ENCODE measurements around the gene ATOH8. TPM values are rescaled to one million over a fixed set of nuclear protein-coding genes. Genes with fewer than 3 reads are reported as not detected.
A peak's percentile ranks its signal among the peaks of the same experiment; 100 is the strongest.

The ATOH8 gene
- total RNA-seq, 1 donor from 2014 or later, result 1.9 TPM

- Mint-ChIP-seq H3K27me3 (ENCODE audit: low read depth, unreplicated experiment) (peaks cover 59% of the 10 kb centered on the region), H3K4me1 (ENCODE audit: low read depth, unreplicated experiment) (peaks cover 33% of the 10 kb centered on the region), H3K27ac (ENCODE audit: unreplicated experiment) (no peak overlapping the region), H3K4me3 (ENCODE audit: unreplicated experiment) (no peak overlapping the region), H3K9me3 (ENCODE audit: unreplicated experiment) (no peaks in the 10 kb centered on the region), H3K36me3 (ENCODE audit: low read depth, unreplicated experiment) (peaks cover 2% of the 10 kb centered on the region)
- no peak overlapping the region for H2AFZ ChIP-seq (ENCODE audit: low read depth, low read length)
- DNase-seq (ENCODE audit: low read depth) (no peak), FAIRE-seq (no peak)
- no peaks in the 10 kb centered on the region for H4K20me1 ChIP-seq (ENCODE audit: insufficient read depth, low read length)
- peak overlapping the region; percentile 24 for H3K4me2 ChIP-seq (ENCODE audit: low read length)
- no peaks in the 10 kb centered on the region for H3K79me2 ChIP-seq (ENCODE audit: insufficient read depth, low read length)
- H3K36me3 ChIP-seq (ENCODE audit: insufficient read depth, low read length), result no peaks in the 10 kb centered on the region
- H3K9me3 ChIP-seq (ENCODE audit: insufficient read depth, low read depth, low read length), result no peaks in the 10 kb centered on the region
- H3K4me1 ChIP-seq (ENCODE audit: insufficient read depth, low read length), result peaks cover 73% of the 10 kb centered on the region
- no peaks in the 10 kb centered on the region for H3K27me3 ChIP-seq (ENCODE audit: insufficient read depth, low read length)
- no peak overlapping the region for H3K9ac ChIP-seq (ENCODE audit: low read length)
- peak; percentile 18 for TF ChIP-seq CTCF (IDR thresholded peaks at IDR 0.05; ENCODE audit: insufficient read depth, low read depth, low read length)
- TF ChIP-seq EZH2 (IDR thresholded peaks at IDR 0.05; ENCODE audit: insufficient read depth, low read length), result no peak
- H3K4me3 ChIP-seq (ENCODE audit: insufficient read depth, low read depth, low read length), result no peak overlapping the region
- no peak overlapping the region for H3K27ac ChIP-seq (ENCODE audit: low read depth, low read length)
Measured at GRCh38 chr2:85769236-85769982, 15.6 kb downstream of the ATOH8 start.

- Histone ChIP-seq H3K9me3 (ENCODE audit: insufficient read depth, low read depth, low read length) (no peaks in the 10 kb centered on the region), H3K9ac (ENCODE audit: low read length) (no peak overlapping the region), H3K4me2 (ENCODE audit: low read length) (no peak overlapping the region), H3K27ac (ENCODE audit: low read depth, low read length) (no peak overlapping the region), H3K4me1 (ENCODE audit: insufficient read depth, low read length) (peaks cover 70% of the 10 kb centered on the region), H3K79me2 (ENCODE audit: insufficient read depth, low read length) (no peaks in the 10 kb centered on the region), H2AFZ (ENCODE audit: low read depth, low read length) (no peak overlapping the region), H3K4me3 (ENCODE audit: insufficient read depth, low read depth, low read length) (no peak overlapping the region), H3K27me3 (ENCODE audit: insufficient read depth, low read length) (no peaks in the 10 kb centered on the region), H3K36me3 (ENCODE audit: insufficient read depth, low read length) (no peaks in the 10 kb centered on the region), H4K20me1 (ENCODE audit: insufficient read depth, low read length) (no peaks in the 10 kb centered on the region)
- Mint-ChIP-seq H3K4me1 (ENCODE audit: low read depth, unreplicated experiment) (peaks cover 33% of the 10 kb centered on the region), H3K36me3 (ENCODE audit: low read depth, unreplicated experiment) (peaks cover 2% of the 10 kb centered on the region), H3K9me3 (ENCODE audit: unreplicated experiment) (no peaks in the 10 kb centered on the region), H3K27me3 (ENCODE audit: low read depth, unreplicated experiment) (peaks cover 57% of the 10 kb centered on the region), H3K27ac (ENCODE audit: unreplicated experiment) (no peak overlapping the region), H3K4me3 (ENCODE audit: unreplicated experiment) (no peak overlapping the region)
- DNase-seq (ENCODE audit: low read depth) (no peak), FAIRE-seq (no peak)
- TF ChIP-seq EZH2 (IDR thresholded peaks at IDR 0.05; ENCODE audit: insufficient read depth, low read length) (no peak), CTCF (IDR thresholded peaks at IDR 0.05; ENCODE audit: insufficient read depth, low read depth, low read length) (no peak)
Measured at GRCh38 chr2:85769983-85770362, 16.2 kb downstream of the ATOH8 start.

- Mint-ChIP-seq H3K9me3 (ENCODE audit: unreplicated experiment) (no peaks in the 10 kb centered on the region), H3K36me3 (ENCODE audit: low read depth, unreplicated experiment) (peaks cover 2% of the 10 kb centered on the region), H3K4me3 (ENCODE audit: unreplicated experiment) (no peak overlapping the region), H3K4me1 (ENCODE audit: low read depth, unreplicated experiment) (peaks cover 29% of the 10 kb centered on the region), H3K27ac (ENCODE audit: unreplicated experiment) (no peak overlapping the region), H3K27me3 (ENCODE audit: low read depth, unreplicated experiment) (peaks cover 54% of the 10 kb centered on the region)
- FAIRE-seq (no peak), DNase-seq (ENCODE audit: low read depth) (peak; percentile 43)
- Histone ChIP-seq H2AFZ (ENCODE audit: low read depth, low read length) (no peak overlapping the region), H3K9me3 (ENCODE audit: insufficient read depth, low read depth, low read length) (no peaks in the 10 kb centered on the region), H3K79me2 (ENCODE audit: insufficient read depth, low read length) (no peaks in the 10 kb centered on the region), H3K4me2 (ENCODE audit: low read length) (no peak overlapping the region), H3K27me3 (ENCODE audit: insufficient read depth, low read length) (no peaks in the 10 kb centered on the region), H3K4me3 (ENCODE audit: insufficient read depth, low read depth, low read length) (no peak overlapping the region), H3K36me3 (ENCODE audit: insufficient read depth, low read length) (no peaks in the 10 kb centered on the region), H3K9ac (ENCODE audit: low read length) (no peak overlapping the region), H3K27ac (ENCODE audit: low read depth, low read length) (no peak overlapping the region), H3K4me1 (ENCODE audit: insufficient read depth, low read length) (peaks cover 66% of the 10 kb centered on the region), H4K20me1 (ENCODE audit: insufficient read depth, low read length) (no peaks in the 10 kb centered on the region)
- TF ChIP-seq EZH2 (IDR thresholded peaks at IDR 0.05; ENCODE audit: insufficient read depth, low read length) (no peak), CTCF (IDR thresholded peaks at IDR 0.05; ENCODE audit: insufficient read depth, low read depth, low read length) (no peak)
Measured at GRCh38 chr2:85770369-85770768, 16.6 kb downstream of the ATOH8 start.
